H1 (cell line): Measurements from ENCODE around the gene SBSN. TPM values are rescaled to one million over a fixed set of nuclear protein-coding genes. Genes with fewer than 3 reads are reported as not detected.
A peak's percentile ranks its signal among the peaks of the same experiment; 100 is the strongest.

ENCODE experiments used
- CTCF ChIA-PET: fragments of 300-600 bp; sonication (Branson Sonifier 250); formaldehyde crosslinking; loops from one replicate; lab custom pipeline; 2021; ENCODE audit not compliant: partially characterized antibody; lab: Charles Lee
- POLR2A ChIA-PET: fragments of 300-600 bp; sonication (Branson Sonifier 250); formaldehyde crosslinking; loops from one replicate; lab custom pipeline; 2021; ENCODE audit warnings: inconsistent platforms; ENCODE audit not compliant: partially characterized antibody; lab: Charles Lee
- DNase-seq, 2 experiments: peaks; one replicate each; pipeline versions ENCODE4 v3.0.0 to v3.0.0-alpha.2; 2010 to 2022; ENCODE audit warnings: low spot score in 2 of 2, low read depth in 1 of 2, mixed read lengths in 1 of 2
- FAIRE-seq: peaks from 2 replicates; lab custom pipeline; 2011; peaks lifted over from hg19 to GRCh38; lab: Jason Lieb, UNC
- H2AFZ ChIP-seq: 2 replicates; pipeline ENCODE4 v1.8.1; 2012; ENCODE audit warnings: low read length, inconsistent platforms
- H2AK5ac ChIP-seq: 2 replicates; pipeline ENCODE4 v1.6.1; 2013; ENCODE audit warnings: low read depth, low read length
- H2BK120ac ChIP-seq: replicated peaks from 2 replicates; pipeline ENCODE3; 2013; ENCODE audit warnings: low read depth, low read length, inconsistent platforms
- H2BK12ac ChIP-seq: 2 replicates; pipeline ENCODE4 v1.6.1; 2013; ENCODE audit warnings: low read depth, low read length
- H2BK15ac ChIP-seq: 2 replicates; pipeline ENCODE4 v1.6.1; 2013; ENCODE audit warnings: low read length
- H2BK20ac ChIP-seq: 2 replicates; pipeline ENCODE4 v1.6.1; 2013; ENCODE audit warnings: low read length
- H2BK5ac ChIP-seq: 2 replicates; pipeline ENCODE4 v1.6.1; 2013; ENCODE audit warnings: low read depth, low read length
- H3K14ac ChIP-seq: 2 replicates; pipeline ENCODE4 v1.6.1; 2013; ENCODE audit warnings: inconsistent platforms; ENCODE audit not compliant: insufficient read length
- H3K18ac ChIP-seq: 2 replicates; pipeline ENCODE4 v1.6.1; 2013; ENCODE audit warnings: low read length; ENCODE audit errors: extremely low read depth
- H3K23ac ChIP-seq: 2 replicates; pipeline ENCODE4 v1.6.1; 2013; ENCODE audit warnings: inconsistent platforms; ENCODE audit not compliant: insufficient read length
- H3K23me2 ChIP-seq: 2 replicates; pipeline ENCODE4 v1.6.1; 2013; ENCODE audit warnings: low read depth, low read length
- H3K27ac ChIP-seq: 2 replicates; pipeline ENCODE4 v1.6.1; 2011; ENCODE audit warnings: low read depth, low read length, inconsistent platforms
- H3K27me3 ChIP-seq, 4 experiments: replicated peaks in 1 of 4; 1 replicate in 1 of 4; 2 replicates in 3 of 4; pipeline versions ENCODE4 v1.6.1 to v1.8.1; 2011 to 2013; ENCODE audit warnings: low read length in 3 of 4, mild to moderate bottlenecking in 3 of 4, inconsistent platforms in 2 of 4, mixed read lengths in 2 of 4, moderate library complexity in 1 of 4; ENCODE audit not compliant: control insufficient read depth in 3 of 4, insufficient read depth in 3 of 4; ENCODE audit errors: extremely low read depth in 1 of 4
- H3K36me3 ChIP-seq, 4 experiments: 2 replicates each; pipeline versions ENCODE4 v1.6.1 to v1.8.1; 2011 to 2013; ENCODE audit warnings: mild to moderate bottlenecking in 4 of 4, low read length in 3 of 4, moderate library complexity in 2 of 4, control low read depth in 1 of 4, inconsistent platforms in 1 of 4; ENCODE audit not compliant: insufficient read depth in 4 of 4, control insufficient read depth in 2 of 4
- H3K4ac ChIP-seq: replicated peaks from 2 replicates; pipeline ENCODE3; 2013; ENCODE audit warnings: low read length, low read depth, mixed read lengths, inconsistent platforms; ENCODE audit not compliant: insufficient read length
- H3K4me1 ChIP-seq, 4 experiments: replicated peaks in 1 of 4; 1 replicate in 1 of 4; 2 replicates in 3 of 4; pipeline versions ENCODE4 v1.6.1 to v1.8.1; 2011 to 2013; ENCODE audit warnings: low read length in 3 of 4, inconsistent platforms in 2 of 4, mixed read lengths in 1 of 4; ENCODE audit not compliant: insufficient read depth in 4 of 4, control insufficient read depth in 3 of 4
- H3K4me2 ChIP-seq, 2 experiments: 2 replicates each; pipeline versions ENCODE4 v1.6.1 to v1.8.1; 2011 to 2013; ENCODE audit warnings: low read depth in 2 of 2, low read length in 2 of 2, control low read depth in 1 of 2, inconsistent platforms in 1 of 2, mild to moderate bottlenecking in 1 of 2; ENCODE audit not compliant: insufficient read depth in 1 of 2
- H3K4me3 ChIP-seq, 4 experiments: fragments of 200-600, 300-600 bp in 1 of 4; sonication (generic), shearing (Covaris generic), sonication (Bioruptor Twin) in 1 of 4; 2 replicates each; pipeline versions ENCODE4 v1.5.1 to v1.8.1; 2011 to 2016; ENCODE audit warnings: low read length in 4 of 4, low read depth in 3 of 4, control low read depth in 2 of 4, inconsistent platforms in 2 of 4, mild to moderate bottlenecking in 2 of 4, mixed read lengths in 1 of 4, moderate library complexity in 1 of 4; ENCODE audit not compliant: insufficient read depth in 2 of 4; ENCODE audit errors: extremely low read depth in 1 of 4
- H3K56ac ChIP-seq: replicated peaks from 2 replicates; pipeline ENCODE3; 2013; ENCODE audit warnings: low read depth, mild to moderate bottlenecking, mixed read lengths, low read length, inconsistent platforms; ENCODE audit not compliant: insufficient read length
- H3K79me1 ChIP-seq: 2 replicates; pipeline ENCODE4 v1.6.1; 2013; ENCODE audit warnings: low read depth, low read length, control low read depth
- H3K79me2 ChIP-seq, 2 experiments: 2 replicates each; pipeline versions ENCODE4 v1.6.1 to v1.8.1; 2012 to 2013; ENCODE audit warnings: low read length in 2 of 2, mild to moderate bottlenecking in 2 of 2, inconsistent platforms in 1 of 2; ENCODE audit not compliant: insufficient read depth in 2 of 2, control insufficient read depth in 1 of 2
- H3K9ac ChIP-seq, 4 experiments: replicated peaks in 1 of 4; 1 replicate in 1 of 4; 2 replicates in 3 of 4; pipeline versions ENCODE4 v1.6.1 to v1.8.1; 2011 to 2013; ENCODE audit warnings: low read depth in 3 of 4, low read length in 3 of 4, control low read depth in 2 of 4, mild to moderate bottlenecking in 2 of 4, moderate library complexity in 2 of 4, inconsistent platforms in 1 of 4; ENCODE audit errors: extremely low read depth in 1 of 4
- H3K9me3 ChIP-seq, 2 experiments: 2 replicates each; pipeline versions ENCODE4 v1.6.1 to v1.8.1; 2012 to 2013; ENCODE audit warnings: mild to moderate bottlenecking in 2 of 2, moderate library complexity in 2 of 2, control low read depth in 1 of 2, inconsistent platforms in 1 of 2, low read depth in 1 of 2, low read length in 1 of 2, mixed read lengths in 1 of 2; ENCODE audit not compliant: insufficient read depth in 2 of 2
- H4K20me1 ChIP-seq, 2 experiments: replicated peaks in 1 of 2; 2 replicates each; pipeline versions ENCODE3 to v1.8.1; 2011 to 2013; ENCODE audit warnings: inconsistent platforms in 2 of 2, low read length in 2 of 2, mild to moderate bottlenecking in 1 of 2; ENCODE audit not compliant: insufficient read depth in 2 of 2, control insufficient read depth in 1 of 2
- H4K5ac ChIP-seq: 2 replicates; pipeline ENCODE4 v1.6.1; 2013; ENCODE audit warnings: low read length, low read depth, mixed read lengths, inconsistent platforms; ENCODE audit not compliant: insufficient read length
- H4K8ac ChIP-seq: 2 replicates; pipeline ENCODE4 v1.8.0; 2013; ENCODE audit warnings: mild to moderate bottlenecking, moderate library complexity, low read length, inconsistent platforms; ENCODE audit not compliant: insufficient read depth; ENCODE audit errors: extremely low read depth
- H4K91ac ChIP-seq: replicated peaks from 2 replicates; pipeline ENCODE3; 2013; ENCODE audit warnings: low read length, mixed read lengths, inconsistent platforms; ENCODE audit not compliant: insufficient read length
- CEBPB ChIP-seq: IDR thresholded peaks from 2 replicates; pipeline ENCODE4 v1.6.1; 2012; ENCODE audit warnings: low read depth, low read length
- E2F6 ChIP-seq: IDR thresholded peaks from 2 replicates; pipeline ENCODE4 v1.6.1; 2012; ENCODE audit warnings: inconsistent platforms
- EZH2 ChIP-seq: fragments of 200-600 bp; sonication (generic); IDR thresholded peaks from 2 replicates; pipeline ENCODE4 v1.7.1; 2012; ENCODE audit warnings: low read depth, mild to moderate bottlenecking, moderate library complexity, low read length, inconsistent platforms; ENCODE audit not compliant: severe bottlenecking
- MAX ChIP-seq: IDR thresholded peaks from 2 replicates; pipeline ENCODE4 v1.6.1; 2012; ENCODE audit warnings: inconsistent platforms
- RAD21 ChIP-seq, 2 experiments: IDR thresholded peaks in 1 of 2; conservative IDR thresholded peaks in 1 of 2; 2 replicates each; pipeline ENCODE4 v1.6.1; 2011; ENCODE audit warnings: low read depth in 2 of 2, low read length in 2 of 2, improper control_type of control experiment in 1 of 2, inconsistent platforms in 1 of 2, mild to moderate bottlenecking in 1 of 2, moderate library complexity in 1 of 2
- RFX5 ChIP-seq: IDR thresholded peaks from 2 replicates; pipeline ENCODE4 v1.6.1; 2011; ENCODE audit warnings: low read depth, low read length, improper control_type of control experiment, borderline replicate concordance
- SIN3A ChIP-seq, 2 experiments: IDR thresholded peaks in 1 of 2; conservative IDR thresholded peaks in 1 of 2; 2 replicates each; pipeline ENCODE4 v1.6.1; 2011 to 2012; ENCODE audit warnings: low read length in 2 of 2, improper control_type of control experiment in 1 of 2, low read depth in 1 of 2, mild to moderate bottlenecking in 1 of 2
- YY1 ChIP-seq: IDR thresholded peaks from 2 replicates; pipeline ENCODE4 v1.6.1; 2011; ENCODE audit warnings: low read depth, mild to moderate bottlenecking, low read length
- WGBS, 2 experiments: shearing (Covaris generic) in 1 of 2; methylation state at CpG; one replicate each; pipeline versions ENCODE4 v1.1.6 to v1.1.7; 2013 to 2015; ENCODE audit warnings: low lambda C conversion rate in 2 of 2, mixed read lengths in 2 of 2, inconsistent platforms in 1 of 2, low coverage in 1 of 2, missing lambda C conversion rate in 1 of 2; ENCODE audit not compliant: insufficient replicate concordance in 2 of 2, insufficient coverage in 1 of 2, insufficient read length in 1 of 2; ENCODE audit errors: extremely low coverage in 1 of 2, missing lambda C conversion rate in 1 of 2; 5-methylcytosine and 5-hydroxymethylcytosine counted together
- polyA plus RNA-seq, 7 experiments: library from polyadenylated mRNA; depleted of rRNA in 3 of 7; stranded (reverse) in 5 of 7; unstranded in 2 of 7; fragments of >200 nt in 5 of 7; fragments of 200-250 nt in 2 of 7; gene quantifications; 1 replicate in 5 of 7; 2 replicates in 1 of 7; 4 replicates in 1 of 7; pipeline versions ENCODE4 v1.2.1 to v1.2.3, GENCODE V29; 2011 to 2013; ENCODE audit warnings: missing spikeins in 2 of 7, mixed read lengths in 2 of 7
- total RNA-seq: library from RNA; stranded (reverse); fragmentation: NEBNext Ultra II Directional; extraction: Animal tissue kit (Norgen Biotek cat#: 25700); gene quantifications from 2 replicates; pipeline ENCODE4 v1.2.1, GENCODE V29; 2021

Gene SBSN
- total and polyA plus RNA-seq, 2 of the 8 experiments (the other 6 are each of a cell fraction or from before 2014, with no cell fraction given): not detected

GRCh38 chr19:35555301-35556005, 27.3 kb upstream of the SBSN start:
- no peak overlapping the region for H4K91ac ChIP-seq
- TF ChIP-seq E2F6 (0 out of 2 replicates have a peak, but pooled peaks have one; percentile 46), YY1 (0 out of 2 replicates have a peak, but pooled peaks have one; percentile 22), MAX (peak; percentile 81), CEBPB (no peak), EZH2 (no peak), SIN3A (conservative IDR thresholded peaks at IDR 0.05 in 1 of 2, IDR thresholded peaks at IDR 0.05 in 1 of 2; ENCODE audit: low read depth in 1 of 2, low read length in 2 of 2) (peak in 1 of 2 experiments; percentile 81; a peak in 2 of 4 replicates), RAD21 (IDR thresholded peaks at IDR 0.05 in 1 of 2, conservative IDR thresholded peaks at IDR 0.05 in 1 of 2; ENCODE audit: low read depth in 2 of 2, low read length in 2 of 2) (peak; percentile 87 to 89), RFX5 (peak; percentile 36; the same call in 1 of the 2 replicates)

More at GRCh38 chr19:35555301-35556005, 27.3 kb upstream of the SBSN start:
- Histone ChIP-seq H3K9ac (no peak overlapping the region), H2AK5ac (no peak overlapping the region), H2BK120ac (no peak overlapping the region), H3K79me1 (no peaks in the 10 kb centered on the region), H3K56ac (no peak overlapping the region), H3K79me2 (no peaks in the 10 kb centered on the region), H3K4me3 (no peak overlapping the region), H3K4ac (no peak overlapping the region), H3K36me3 (peaks cover 0 to 3% (median 0%) of the 10 kb centered on the region in 4 experiments; a peak in 2 of 8 replicates), H2BK15ac (0 out of 2 replicates have a peak overlapping the region, but pooled peaks have one; percentile 61), H3K23me2 (peaks cover 4% of the 10 kb centered on the region; the same call in 1 of the 2 replicates), H4K20me1 (peaks cover 6 to 8% of the 10 kb centered on the region in 2 experiments), H4K5ac (no peak overlapping the region), H3K4me1 (peaks cover 0 to 6% (median 4%) of the 10 kb centered on the region in 4 experiments; a peak in 3 of 7 replicates), H4K8ac (no peak overlapping the region; the same call in none of the 2 replicates), H2BK20ac (no peak overlapping the region), H2AFZ (no peak overlapping the region), H3K18ac (no peak overlapping the region), H3K27me3 (peaks cover 0 to 12% (median 10%) of the 10 kb centered on the region in 4 experiments; a peak in 5 of 7 replicates), H3K9me3 (no peaks in the 10 kb centered on the region), H3K4me2 (no peak overlapping the region), H3K23ac (no peak overlapping the region), H3K27ac (no peak overlapping the region), H2BK5ac (no peak overlapping the region), H2BK12ac (peak overlapping the region; percentile 68; the same call in 1 of the 2 replicates), H3K14ac (no peak overlapping the region)
- POLR2A ChIA-PET: interaction anchor here (0.7 to 3.2 kb wide), 6 partner anchors 8 to 64 kb away, joined by 3 to 8 read pairs (median 4); no protein-coding TSS in a partner anchor
- WGBS, 2 experiments: 69% methylated on average over 29 of the region's 30 CpGs; no CpG with 5 or more reads in 1 of the 2 experiments
- DNase-seq: peak in 1 of 2 experiments; percentile 73
- FAIRE-seq: peak; percentile 98
- CTCF ChIA-PET: interaction anchor here (0.6 to 7.7 kb wide), 40 partner anchors 7 to 259 kb away, joined by 3 to 90 read pairs (median 4); partner anchors contain the start of genes HAUS5 and PMIS2
